ENCODE measurements around the gene ARHGAP44. TPM values are rescaled to one million over a fixed set of nuclear protein-coding genes. Genes with fewer than 3 reads are reported as not detected.

Gene ARHGAP44
- polyA plus RNA-seq, 1 donor (not counting 4 experiments of a cell fraction or from before 2014, with no cell fraction given): 2.2 TPM

GRCh38 chr17:13005530-13005929 is 216.2 kb downstream of the ARHGAP44 start:
- DNase-seq (ENCODE audit: low read depth, low spot score): no peak
- Histone ChIP-seq H3K36me3 (ENCODE audit: control insufficient read depth in 2 of 2, extremely low read depth in 1 of 2, insufficient read depth in 2 of 2, low read length in 2 of 2) (peaks cover 31 to 49% of the 10 kb centered on the region in 2 experiments), H3K9me1 (ENCODE audit: control insufficient read depth, extremely low read depth, insufficient read depth, low read length) (no peaks in the 10 kb centered on the region), H3K79me2 (ENCODE audit: control insufficient read depth, insufficient read depth, low read length) (peaks cover 6% of the 10 kb centered on the region), H3K4me2 (ENCODE audit: control insufficient read depth, extremely low read depth, insufficient read depth, low read depth, low read length) (no peak overlapping the region), H3K9ac (ENCODE audit: control insufficient read depth, extremely low read depth, insufficient read depth, low read length) (no peak overlapping the region), H3K9me3 (ENCODE audit: control insufficient read depth, low read depth, low read length) (no peaks in the 10 kb centered on the region), H4K20me1 (ENCODE audit: control insufficient read depth, extremely low read depth, insufficient read depth, low read length) (no peaks in the 10 kb centered on the region), H2AFZ (ENCODE audit: control insufficient read depth, low read length) (no peak overlapping the region), H3K4me3 (ENCODE audit: control insufficient read depth in 2 of 3, extremely low read depth in 1 of 3, insufficient read depth in 2 of 3, low read depth in 1 of 3, low read length in 3 of 3) (no peak overlapping the region), H3K4me1 (ENCODE audit: control insufficient read depth, extremely low read depth, insufficient read depth, low read length) (no peaks in the 10 kb centered on the region), H3K27me3 (ENCODE audit: control insufficient read depth, extremely low read depth, insufficient read depth, low read length) (no peaks in the 10 kb centered on the region), H3K27ac (ENCODE audit: control insufficient read depth, insufficient read depth, low read length) (no peak overlapping the region)
- dilution Hi-C loops (cut with MboI; ENCODE audit: extremely low pct_ligation_motif_present, low sequenced_read_pairs): no loop called here
- TF ChIP-seq, protein P1, sequence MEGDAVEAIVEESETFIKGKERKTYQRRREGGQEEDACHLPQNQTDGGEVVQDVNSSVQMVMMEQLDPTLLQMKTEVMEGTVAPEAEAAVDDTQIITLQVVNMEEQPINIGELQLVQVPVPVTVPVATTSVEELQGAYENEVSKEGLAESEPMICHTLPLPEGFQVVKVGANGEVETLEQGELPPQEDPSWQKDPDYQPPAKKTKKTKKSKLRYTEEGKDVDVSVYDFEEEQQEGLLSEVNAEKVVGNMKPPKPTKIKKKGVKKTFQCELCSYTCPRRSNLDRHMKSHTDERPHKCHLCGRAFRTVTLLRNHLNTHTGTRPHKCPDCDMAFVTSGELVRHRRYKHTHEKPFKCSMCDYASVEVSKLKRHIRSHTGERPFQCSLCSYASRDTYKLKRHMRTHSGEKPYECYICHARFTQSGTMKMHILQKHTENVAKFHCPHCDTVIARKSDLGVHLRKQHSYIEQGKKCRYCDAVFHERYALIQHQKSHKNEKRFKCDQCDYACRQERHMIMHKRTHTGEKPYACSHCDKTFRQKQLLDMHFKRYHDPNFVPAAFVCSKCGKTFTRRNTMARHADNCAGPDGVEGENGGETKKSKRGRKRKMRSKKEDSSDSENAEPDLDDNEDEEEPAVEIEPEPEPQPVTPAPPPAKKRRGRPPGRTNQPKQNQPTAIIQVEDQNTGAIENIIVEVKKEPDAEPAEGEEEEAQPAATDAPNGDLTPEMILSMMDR (optimal IDR thresholded peaks at IDR 0.05 in 1 of 3, IDR thresholded peaks at IDR 0.05 in 1 of 3, conservative IDR thresholded peaks at IDR 0.05 in 1 of 3; ENCODE audit: extremely low read depth in 1 of 3, insufficient read depth in 2 of 3, low read length in 3 of 3): no peak
- TF ChIP-seq EZH2 (IDR thresholded peaks at IDR 0.05; ENCODE audit: low read length): no peak
- no peak for FAIRE-seq

- Histone ChIP-seq H3K4me2 (ENCODE audit: control insufficient read depth, extremely low read depth, insufficient read depth, low read depth, low read length) (no peak overlapping the region), H3K4me3 (ENCODE audit: control insufficient read depth in 2 of 3, extremely low read depth in 1 of 3, insufficient read depth in 2 of 3, low read depth in 1 of 3, low read length in 3 of 3) (no peak overlapping the region), H4K20me1 (ENCODE audit: control insufficient read depth, extremely low read depth, insufficient read depth, low read length) (no peaks in the 10 kb centered on the region), H3K9me3 (ENCODE audit: control insufficient read depth, low read depth, low read length) (no peaks in the 10 kb centered on the region), H3K79me2 (ENCODE audit: control insufficient read depth, insufficient read depth, low read length) (peaks cover 5% of the 10 kb centered on the region), H3K9ac (ENCODE audit: control insufficient read depth, extremely low read depth, insufficient read depth, low read length) (no peak overlapping the region), H3K27me3 (ENCODE audit: control insufficient read depth, extremely low read depth, insufficient read depth, low read length) (no peaks in the 10 kb centered on the region), H3K27ac (ENCODE audit: control insufficient read depth, insufficient read depth, low read length) (no peak overlapping the region), H3K36me3 (ENCODE audit: control insufficient read depth in 2 of 2, extremely low read depth in 1 of 2, insufficient read depth in 2 of 2, low read length in 2 of 2) (peaks cover 38 to 50% of the 10 kb centered on the region in 2 experiments), H3K9me1 (ENCODE audit: control insufficient read depth, extremely low read depth, insufficient read depth, low read length) (no peaks in the 10 kb centered on the region), H3K4me1 (ENCODE audit: control insufficient read depth, extremely low read depth, insufficient read depth, low read length) (no peaks in the 10 kb centered on the region), H2AFZ (ENCODE audit: control insufficient read depth, low read length) (no peak overlapping the region)
- no peak for TF ChIP-seq EZH2 (IDR thresholded peaks at IDR 0.05; ENCODE audit: low read length)
- TF ChIP-seq, protein P1 (optimal IDR thresholded peaks at IDR 0.05 in 1 of 3, IDR thresholded peaks at IDR 0.05 in 1 of 3, conservative IDR thresholded peaks at IDR 0.05 in 1 of 3; ENCODE audit: extremely low read depth in 1 of 3, insufficient read depth in 2 of 3, low read length in 3 of 3): no peak
- dilution Hi-C loops (cut with MboI; ENCODE audit: extremely low pct_ligation_motif_present, low sequenced_read_pairs): no loop called here
- no peak for DNase-seq (ENCODE audit: low read depth, low spot score)
- no peak for FAIRE-seq
Observed at GRCh38 chr17:13008461-13008860, 219.2 kb downstream of the ARHGAP44 start.
